Activated CD4-positive, CD25-positive, alpha-beta regulatory T cell treated with anti-CD3 and anti-CD28 coated beads, Interleukin-2, amount 50 U/mL, for 24 hours (primary cell): ENCODE data around the gene ZNF438.
"Not testable (repeated sequence)": the region's sequence is repeated elsewhere in the genome, so short reads cannot be mapped to it uniquely, and the experiment has no call there.

ENCODE experiments used
- ATAC-seq, 2 donors: fragments of 150-1000 bp; cut with Tn5 transposase; one replicate each; pipeline ENCODE4 v1.10.0; 2021; ENCODE audit warnings: mild to moderate bottlenecking in 1 of 2, moderate library complexity in 1 of 2

Gene ZNF438

DNA sequence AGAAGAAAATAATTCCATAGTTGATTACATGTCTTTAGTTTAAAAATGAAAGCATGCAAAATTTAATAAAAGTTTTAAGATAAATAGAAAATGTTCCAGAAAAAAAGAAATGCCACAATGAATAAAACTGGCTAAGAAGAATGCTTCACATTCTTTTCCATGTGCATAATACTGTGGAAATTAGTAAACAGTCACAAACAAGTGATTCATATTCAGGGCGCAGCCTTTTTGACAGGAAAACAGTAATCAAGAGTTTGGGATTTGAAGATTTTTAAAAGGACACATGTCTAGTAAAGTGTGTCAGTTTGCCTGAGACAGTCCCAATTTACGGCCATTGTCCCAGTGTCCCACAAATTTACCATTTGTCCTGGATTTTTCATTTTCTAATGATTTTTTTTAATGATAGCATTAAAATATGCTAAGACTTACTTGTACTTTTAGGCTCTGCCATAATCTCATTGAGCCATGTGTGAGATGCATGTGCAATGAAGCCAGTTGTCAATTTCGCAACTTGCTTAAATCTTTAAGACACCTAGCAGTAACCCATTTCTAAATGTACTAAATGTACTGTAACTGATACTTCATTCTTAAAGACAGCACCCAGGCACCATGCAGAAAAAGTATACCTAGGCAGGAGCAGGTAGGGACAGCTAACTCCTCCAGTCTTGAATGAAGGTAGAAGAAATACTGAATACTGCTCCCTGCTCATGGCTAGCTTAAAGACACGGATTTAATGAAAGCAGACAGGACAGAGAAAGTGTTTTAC, 46.9 kb downstream of the ZNF438 start:
- ATAC-seq: no peak

DNA sequence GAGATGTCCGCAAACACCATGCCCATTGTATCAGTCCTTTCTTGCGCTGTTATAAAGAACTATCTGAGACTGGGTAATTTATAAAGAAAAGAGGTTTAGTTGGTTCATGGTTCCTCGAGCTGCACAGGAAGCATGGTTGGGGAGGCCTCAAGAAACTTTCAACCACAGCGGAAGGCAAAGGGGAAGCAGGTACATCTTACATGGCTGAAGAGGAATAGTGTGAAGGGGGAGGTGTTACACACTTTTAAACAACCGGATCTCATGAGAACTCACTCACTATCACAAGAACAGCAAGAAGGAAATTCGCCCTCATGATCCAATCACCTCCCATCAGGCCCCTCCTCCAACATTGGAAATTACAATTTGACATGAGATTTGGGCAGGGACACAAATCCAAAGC, 48.5 kb downstream of the ZNF438 start:
- not testable (repeated sequence) for ATAC-seq

DNA sequence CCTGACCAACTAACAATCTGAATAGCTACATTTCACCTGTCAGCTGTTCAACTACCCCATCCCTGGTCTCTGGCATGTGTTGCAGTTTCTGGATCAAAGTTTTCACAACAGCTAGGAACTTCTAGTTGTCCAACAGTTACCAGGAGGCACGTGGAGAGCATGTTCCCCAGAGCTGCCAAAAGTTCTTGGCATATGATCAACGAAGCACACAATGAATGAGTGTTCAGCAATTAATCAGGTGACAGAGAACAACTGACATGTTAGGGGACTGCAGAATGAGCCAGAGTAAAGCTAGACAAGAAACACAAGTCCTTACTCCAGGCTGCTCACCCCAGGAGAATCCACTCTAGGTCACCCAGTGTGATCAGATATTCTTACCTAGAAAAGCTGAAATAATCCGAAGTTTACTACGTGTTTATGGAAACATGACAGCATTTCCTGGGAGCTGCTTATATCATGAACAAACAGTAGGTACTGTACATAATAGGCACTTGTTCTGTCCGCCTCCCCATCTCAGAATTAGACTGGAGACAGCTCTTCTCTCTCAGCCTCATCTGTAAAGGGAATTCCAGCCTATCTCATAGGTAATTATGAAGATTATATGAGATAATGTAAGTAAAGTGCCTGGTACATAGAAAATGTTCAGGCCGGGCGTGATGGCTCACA, 50.6 kb downstream of the ZNF438 start:
- ATAC-seq: no peak

DNA sequence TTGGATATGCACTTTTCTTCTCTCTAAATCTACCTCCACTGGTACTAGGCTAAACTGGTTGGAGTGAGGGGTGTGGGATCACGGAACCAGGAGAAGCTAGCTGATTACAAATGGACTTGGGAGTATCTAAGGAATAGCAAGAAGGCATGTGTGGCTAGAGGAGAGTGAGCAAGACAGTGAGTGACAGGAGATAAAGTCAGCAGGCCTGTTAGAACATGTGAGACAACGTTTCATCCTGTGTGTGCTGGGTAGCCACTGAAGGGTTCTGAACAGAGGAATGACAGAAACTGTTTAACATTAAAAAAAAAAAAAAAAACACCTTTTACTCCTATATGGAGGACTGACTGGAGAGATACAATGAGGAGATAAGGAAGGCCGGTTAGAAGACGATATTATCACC, 51.7 kb downstream of the ZNF438 start:
- no peak for ATAC-seq

DNA sequence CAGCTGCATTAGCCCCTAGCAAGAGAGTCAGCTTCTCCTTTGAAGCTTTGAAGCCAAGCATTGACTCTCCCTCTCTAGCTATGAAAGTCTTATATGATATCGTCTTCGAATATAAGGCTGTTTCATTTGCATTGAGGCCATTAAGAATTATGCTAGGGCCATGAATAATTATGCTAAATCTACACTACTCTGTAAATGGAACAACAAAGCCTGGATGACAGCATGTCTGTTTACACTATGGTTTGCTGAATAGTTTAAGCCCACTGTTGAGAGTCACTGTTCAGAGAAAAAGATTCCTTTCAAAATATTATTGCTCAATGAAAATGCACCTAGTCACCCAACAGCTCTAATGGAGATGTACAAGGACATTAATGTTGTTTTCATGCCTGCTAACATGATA, 52.8 kb downstream of the ZNF438 start:
- ATAC-seq: no peak

DNA sequence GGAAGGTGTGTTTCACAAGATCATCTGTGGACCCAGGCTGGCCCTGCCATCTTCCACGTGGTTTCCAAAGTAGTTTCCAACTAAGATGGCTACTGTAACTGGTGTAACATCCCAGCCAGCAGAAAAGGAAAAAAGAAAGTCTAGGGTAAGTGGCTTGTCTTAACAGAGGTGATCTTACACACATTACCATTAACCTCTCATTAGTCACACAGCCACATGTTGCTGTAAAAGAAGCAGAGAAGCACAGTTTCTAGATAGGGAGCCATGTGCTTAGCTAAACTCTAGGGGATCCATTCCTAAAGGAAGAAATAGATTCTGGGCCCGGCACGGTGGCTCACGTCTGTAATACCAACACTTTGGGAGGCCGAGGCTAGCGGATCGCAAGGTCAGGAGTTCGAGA, 54.3 kb downstream of the ZNF438 start:
- ATAC-seq: no peak

DNA sequence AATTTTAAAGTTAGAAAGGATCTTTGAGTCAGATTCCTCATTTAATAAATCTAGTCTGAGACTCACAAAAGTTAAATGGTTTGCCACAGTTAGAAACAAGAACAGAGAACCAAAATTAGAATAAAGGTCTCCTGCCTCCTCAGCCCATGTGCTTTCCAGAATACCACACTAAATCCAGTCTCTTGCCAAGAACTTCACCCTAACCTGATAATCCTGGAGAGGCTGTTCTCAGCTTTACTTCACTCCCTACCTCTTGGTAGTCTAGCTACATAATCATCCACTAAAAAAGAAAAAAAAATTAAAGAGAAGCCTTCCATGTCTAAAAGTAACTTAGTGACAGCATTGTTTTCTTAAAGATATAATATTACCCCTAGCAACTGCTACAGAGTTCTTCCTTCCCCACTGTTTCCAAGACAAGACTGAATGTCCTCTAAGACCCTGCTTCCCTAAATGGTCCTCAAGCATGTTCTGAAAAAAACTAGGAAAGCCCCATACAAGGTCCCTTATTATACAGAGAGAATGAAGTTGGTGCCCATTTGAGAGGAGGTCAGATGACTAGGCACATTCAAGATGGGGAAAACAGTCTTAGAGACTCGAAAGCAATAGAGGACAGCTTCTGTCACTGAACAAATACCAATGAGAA, 56.8 kb downstream of the ZNF438 start:
- no peak for ATAC-seq

DNA sequence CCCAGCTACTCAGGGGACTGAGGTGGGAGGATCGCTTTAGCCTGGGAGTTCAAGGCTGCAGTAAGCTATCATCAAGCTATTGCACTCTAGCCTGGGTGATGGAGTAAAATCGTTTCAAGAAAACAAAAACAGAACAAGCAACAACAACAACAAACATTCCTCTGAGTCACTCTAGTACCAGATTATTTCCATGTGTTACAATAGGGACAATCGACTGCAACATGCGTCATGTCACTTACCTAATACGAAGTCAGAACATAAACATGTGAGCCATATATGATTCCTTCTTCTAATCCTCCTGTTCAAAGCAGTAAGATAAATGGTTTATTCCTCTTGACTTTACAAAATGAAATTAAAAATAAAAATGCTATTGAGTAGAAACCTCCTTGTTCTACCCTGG, 57.3 kb downstream of the ZNF438 start:
- no peak for ATAC-seq

DNA sequence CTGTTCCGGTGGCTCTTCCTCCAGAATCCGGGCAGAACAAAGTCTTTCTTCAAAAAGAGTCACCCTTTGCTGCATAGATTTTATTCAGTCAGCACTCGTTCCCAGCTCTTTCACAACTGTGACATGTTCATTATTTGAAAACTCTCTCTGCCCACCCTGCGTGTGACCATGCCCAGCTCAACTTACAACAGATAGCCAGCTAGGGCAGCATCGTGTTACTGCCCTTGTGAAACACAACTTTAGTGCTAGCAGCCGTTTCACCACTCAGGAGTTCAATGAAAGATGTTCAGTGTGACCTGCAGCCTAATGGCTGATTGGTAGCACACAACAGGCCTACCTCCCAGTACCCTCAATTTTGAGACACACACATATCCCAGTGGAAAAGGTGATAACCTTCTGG, 57.9 kb downstream of the ZNF438 start:
- ATAC-seq: no peak

DNA sequence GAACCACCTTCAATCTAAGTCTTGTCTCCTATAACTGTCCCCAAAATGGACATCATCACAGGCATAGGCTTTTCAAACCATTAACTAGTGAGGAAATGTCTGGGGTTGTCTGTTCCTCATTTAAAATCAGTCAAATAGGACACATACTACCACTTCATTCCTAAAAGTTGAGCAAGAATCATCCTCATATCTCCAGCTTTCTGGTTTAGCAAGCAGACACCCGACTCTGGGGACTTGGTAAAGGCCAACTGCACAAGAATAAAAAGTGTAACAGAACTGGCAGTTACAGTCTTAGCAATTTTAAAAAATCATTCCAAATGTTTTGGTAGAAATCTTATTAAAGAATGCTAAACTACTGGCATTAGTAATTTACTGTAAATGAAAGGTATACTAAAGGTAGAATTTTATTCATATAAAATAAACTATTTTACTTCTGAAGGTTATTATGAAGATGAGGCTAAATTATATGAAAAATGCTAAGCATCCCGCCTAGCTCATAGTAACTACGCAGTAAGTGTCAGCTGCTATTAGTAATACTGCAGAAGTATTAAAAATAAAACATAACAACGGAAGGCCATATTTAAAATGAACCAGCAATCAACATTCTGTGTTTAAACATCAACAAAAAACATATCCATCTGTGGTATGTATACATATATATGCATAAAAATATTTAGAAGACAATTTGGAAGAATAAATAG, 60.8 kb downstream of the ZNF438 start:
- ATAC-seq: no peak

DNA sequence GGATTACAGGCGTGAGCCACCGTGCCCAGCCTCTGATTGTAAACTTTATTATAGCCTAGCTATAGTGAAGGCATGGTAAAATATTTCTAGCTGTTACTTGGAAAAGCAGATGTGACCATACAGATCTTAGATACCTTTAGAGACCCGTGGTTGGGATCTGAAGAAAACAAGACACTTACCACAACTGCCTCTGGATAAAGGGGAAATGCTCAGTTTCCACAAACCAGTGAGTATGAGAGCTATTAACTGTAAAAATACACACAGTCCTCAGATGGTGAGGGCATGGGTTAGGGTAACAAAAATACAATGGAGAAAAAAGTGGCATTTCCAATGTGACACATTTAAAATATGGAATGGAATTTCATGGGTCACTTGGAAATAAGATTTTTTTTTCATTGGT, 63.0 kb downstream of the ZNF438 start:
- ATAC-seq: no peak

DNA sequence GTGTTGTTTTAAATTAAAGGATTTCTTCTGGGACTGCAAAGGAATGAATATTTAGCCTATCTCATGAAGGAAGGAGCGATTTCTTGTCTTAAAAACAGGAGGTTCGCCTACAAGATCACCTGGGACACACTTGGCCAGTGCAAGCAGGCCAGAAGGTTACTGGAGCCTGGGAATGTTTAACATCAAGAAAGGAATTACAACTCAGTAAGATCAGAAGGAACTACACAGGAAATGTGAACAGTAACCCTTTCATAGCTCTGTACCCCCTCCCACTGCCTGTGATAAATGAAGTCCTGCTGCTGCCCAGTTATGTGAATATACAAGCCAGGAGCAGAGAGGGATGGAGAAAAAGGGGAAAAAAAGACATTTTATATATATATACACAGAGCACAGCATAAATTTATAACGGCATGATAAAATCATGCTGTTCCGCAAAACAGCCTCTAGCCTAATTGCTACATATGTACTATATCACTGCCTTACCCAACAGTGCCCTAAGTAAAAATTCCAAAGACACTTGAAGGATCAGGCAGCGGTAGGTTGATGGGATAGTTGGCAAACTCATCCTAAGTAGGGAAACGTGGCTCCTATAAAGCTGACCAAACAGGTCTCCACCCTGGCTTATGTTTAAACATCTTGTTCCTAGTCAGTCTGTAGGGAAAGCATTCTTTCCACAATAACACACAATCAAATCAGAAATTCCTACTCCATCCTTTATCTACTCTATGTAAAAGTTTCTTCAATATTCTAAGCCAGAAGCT, 63.8 kb downstream of the ZNF438 start:
- no peak for ATAC-seq

DNA sequence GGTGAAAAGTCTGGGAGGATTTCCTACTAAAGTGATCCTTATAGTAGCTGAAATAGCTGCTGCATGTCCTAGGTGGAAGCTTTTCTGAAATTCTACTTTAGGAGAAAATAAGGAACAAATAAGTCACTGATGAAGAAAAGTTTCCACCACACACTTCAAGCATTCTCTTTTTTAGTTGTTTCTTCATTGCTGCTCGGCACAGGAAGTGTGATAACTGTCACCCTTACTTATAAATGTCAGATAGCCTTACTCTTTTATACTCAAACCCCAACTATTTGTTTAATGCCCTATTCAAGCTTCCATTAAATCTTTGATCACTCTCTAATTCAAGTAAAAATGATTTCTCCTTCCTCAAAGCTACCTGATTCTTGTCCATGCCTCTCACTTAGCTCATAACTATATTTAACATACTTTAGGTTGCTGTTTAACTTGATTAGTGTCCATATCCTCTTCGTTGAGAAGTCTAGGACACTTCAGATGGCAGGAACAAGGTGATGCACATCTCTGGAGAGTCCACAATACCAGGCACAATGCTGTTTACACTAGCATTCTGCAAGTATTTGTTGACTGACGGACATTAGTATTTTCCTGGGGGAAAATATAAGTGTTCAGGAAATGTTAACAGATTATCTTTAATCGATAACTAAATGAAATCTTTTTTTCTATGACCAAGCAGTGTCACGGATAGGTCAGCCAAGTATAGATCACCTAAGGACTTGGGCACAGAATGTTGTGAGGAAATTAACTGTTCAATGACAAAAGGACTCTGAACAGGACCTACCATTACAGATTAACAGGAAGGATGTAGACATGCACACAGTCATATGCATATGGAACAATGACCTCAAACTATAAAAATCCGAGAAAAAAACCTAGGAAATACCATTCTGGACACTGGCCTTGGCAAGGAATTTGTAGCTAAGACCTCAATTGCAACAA, 67.4 kb downstream of the ZNF438 start:
- ATAC-seq: peak in 1 of 2 donors; percentile 30

DNA sequence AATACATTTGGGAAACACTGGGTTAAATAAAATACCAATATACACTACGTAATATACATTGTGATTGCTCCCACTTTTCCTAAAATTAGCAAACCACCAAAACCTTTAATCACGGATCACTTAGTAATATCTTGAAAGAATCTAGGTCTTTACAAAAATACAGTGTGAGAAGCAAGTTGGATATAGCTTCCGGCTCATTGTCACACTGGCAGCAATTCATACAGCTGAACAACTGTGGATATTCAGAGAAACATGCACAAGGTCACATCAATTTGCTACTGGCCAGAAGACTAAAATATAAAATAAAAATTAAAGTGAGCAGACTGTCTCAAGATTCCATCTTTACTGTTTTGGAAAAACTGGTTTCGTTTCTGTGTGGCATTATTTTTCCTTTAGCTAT, 69.1 kb downstream of the ZNF438 start:
- no peak for ATAC-seq

DNA sequence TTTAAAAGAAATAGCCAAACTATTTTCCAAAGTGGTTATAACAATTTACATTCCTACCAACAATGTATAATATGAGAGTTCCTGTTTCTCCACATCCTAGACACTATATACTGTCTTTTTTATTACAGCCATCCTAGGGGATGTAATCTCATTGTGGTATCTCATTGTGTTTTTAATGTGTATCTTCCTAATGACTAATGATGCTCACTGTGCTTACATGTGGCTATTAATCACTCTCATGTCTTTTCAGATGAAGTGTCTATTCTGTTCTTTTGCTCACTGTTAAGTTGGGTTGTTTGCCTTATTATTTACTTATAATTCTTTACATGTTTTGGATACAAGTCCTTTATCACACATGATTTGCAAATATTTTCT, 71.8 kb downstream of the ZNF438 start:
- ATAC-seq: no peak

DNA sequence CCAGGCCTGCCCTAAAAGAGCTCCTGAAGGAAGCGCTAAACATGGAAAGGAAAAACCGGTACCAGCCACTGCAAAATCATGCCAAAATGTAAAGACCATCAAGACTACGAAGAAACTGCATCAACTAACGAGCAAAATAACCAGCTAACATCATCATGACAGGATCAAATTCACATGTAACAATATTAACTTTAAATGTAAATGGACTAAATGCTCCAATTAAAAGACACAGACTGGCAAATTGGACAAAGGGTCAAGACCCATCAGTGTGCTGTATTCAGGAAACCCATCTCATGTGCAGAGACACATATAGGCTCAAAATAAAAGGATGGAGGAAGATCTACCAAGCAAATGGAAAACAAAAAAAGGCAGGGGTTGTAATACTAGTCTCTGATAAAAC, 82.4 kb downstream of the ZNF438 start:
- not testable (repeated sequence) for ATAC-seq

DNA sequence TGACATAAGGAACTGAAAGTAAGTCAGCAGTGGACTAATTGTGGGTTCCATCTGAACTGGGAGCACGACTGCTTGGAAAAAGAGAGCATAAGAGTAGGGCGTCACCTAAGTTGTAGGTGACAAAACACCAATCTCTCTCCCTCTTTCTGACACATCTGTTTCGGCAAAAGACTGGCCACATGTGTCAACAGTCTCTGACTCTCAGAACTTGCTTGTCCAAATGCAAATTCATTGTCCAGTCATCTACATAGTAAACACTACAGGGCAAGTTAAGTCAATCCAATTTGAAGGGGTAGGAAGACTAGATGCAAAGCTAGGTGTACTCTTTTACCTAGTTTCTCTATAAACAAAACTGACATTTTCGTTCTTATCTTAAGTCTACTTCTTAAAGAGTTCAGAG, 87.7 kb downstream of the ZNF438 start:
- ATAC-seq: no peak

DNA sequence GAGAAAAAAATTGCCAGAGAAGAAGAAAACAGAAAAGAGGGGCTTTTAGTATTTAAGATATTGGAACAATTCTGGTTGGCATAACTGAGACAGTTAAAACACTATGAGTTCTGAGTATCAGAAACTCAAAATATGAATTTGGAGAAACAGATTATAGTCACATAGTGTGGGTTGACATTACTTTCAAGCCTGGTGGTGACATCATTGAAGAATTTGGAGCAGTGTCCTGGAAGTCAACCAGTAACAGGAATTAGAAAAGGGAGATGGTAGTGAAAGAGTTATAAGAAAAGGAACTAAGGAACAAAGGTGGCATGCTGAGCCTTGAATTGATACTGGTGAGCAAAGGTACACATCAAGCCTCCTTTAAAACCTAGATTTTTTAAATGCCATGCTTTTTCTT, 88.2 kb downstream of the ZNF438 start:
- no peak for ATAC-seq

DNA sequence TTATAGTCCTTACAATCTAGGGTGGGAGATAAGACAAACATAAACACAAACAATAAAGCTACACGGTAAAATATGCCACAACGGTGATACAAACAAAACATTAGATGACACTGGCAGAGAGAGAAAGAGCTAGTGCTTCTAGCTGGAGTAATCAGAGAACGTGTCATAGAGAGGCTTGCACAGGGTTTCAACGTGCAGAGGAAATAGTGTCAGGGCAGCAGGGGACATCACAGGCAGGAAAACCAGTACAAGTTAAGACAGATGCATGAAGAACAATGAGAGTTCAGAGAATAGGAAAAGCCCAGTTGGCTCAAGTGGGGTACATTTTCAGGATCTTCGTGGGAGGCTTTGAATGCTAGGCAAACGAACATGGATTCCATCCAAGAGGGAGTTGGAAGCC, 91.4 kb downstream of the ZNF438 start:
- ATAC-seq: no peak

DNA sequence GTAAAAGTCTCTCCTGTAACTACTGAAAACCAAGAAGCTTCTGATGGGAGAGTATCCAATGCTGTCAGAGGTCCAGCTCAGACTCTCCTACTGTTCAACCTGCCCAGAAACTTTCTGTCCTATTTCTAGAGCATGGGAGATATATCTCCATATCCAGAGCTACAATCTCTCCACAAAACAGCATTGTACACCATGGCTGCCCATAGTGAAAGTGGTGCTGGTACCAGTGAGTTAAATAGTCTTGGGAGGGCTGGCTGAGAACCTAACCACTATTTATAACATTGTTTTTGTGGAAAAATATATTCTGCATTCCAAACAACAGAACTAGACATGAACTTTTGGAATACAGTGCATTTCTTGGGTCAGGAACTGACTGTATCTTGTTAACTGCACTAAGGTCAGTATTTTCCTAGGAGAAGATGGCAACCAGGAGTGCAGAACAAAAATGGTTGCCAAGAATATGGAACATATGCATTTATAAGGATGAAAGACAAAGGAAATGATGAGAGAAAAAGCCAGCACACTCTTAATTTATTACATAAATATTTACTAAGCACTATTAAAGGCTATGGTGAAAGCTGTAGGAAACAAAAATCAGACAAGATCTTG, 91.9 kb downstream of the ZNF438 start:
- ATAC-seq: no peak

DNA sequence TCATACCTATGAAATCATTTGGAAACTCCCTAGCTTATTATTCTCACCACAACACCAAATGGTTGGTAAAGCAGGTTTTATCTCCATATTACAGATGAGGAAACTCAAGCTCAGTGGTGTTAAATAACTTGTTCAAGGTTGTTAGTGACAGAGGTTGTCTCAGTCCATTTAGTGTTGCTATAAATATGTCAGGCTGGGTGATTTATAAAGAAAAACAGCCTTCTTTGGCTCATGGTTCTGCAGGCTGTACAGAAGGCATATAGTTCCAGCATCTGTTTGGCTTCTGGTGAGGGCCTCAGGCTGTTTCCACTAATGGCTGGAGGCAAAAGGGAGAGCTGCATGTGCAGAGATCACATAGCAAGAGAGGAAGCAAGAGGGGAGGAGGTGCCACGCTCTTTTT, 96.6 kb downstream of the ZNF438 start:
- ATAC-seq: no peak
